ENCODE data around the gene SLAIN2. TPM values are rescaled to one million over a fixed set of nuclear protein-coding genes. Genes with fewer than 3 reads are reported as not detected.

SLAIN2 gene
- total and polyA plus RNA-seq, 8 donors = 60.1 to 87.0 (median 66.8) TPM

GRCh38 chr4:48350871-48351270 is 9.5 kb downstream of the SLAIN2 start:
- Histone ChIP-seq H3K4me3 (no peak overlapping the region), H3K4me1 (peaks cover 8 to 38% of the 10 kb centered on the region in 2 donors), H3K27ac (no peak overlapping the region), H3K36me3 (no peaks in the 10 kb centered on the region), H3K9me3 (peaks cover 0 to 3% of the 10 kb centered on the region in 2 donors), H3K27me3 (no peaks in the 10 kb centered on the region)
- no peak for DNase-seq
- ATAC-seq = peak; percentile 65
- intact Hi-C loops (cut with DNase I) = no loop called here
- no peak for TF ChIP-seq CTCF (IDR thresholded peaks at IDR 0.05)

GRCh38 chr4:48352793-48353192 is 11.5 kb downstream of the SLAIN2 start:
- Histone ChIP-seq H3K4me3 (no peak overlapping the region), H3K4me1 (peaks cover 8 to 33% of the 10 kb centered on the region in 2 donors), H3K27me3 (no peaks in the 10 kb centered on the region), H3K27ac (no peak overlapping the region), H3K9me3 (peaks cover 0 to 3% of the 10 kb centered on the region in 2 donors), H3K36me3 (no peaks in the 10 kb centered on the region)
- no peak for ATAC-seq
- intact Hi-C loops (cut with DNase I) = no loop called here
- TF ChIP-seq CTCF (IDR thresholded peaks at IDR 0.05) = no peak
- DNase-seq = no peak

- Histone ChIP-seq H3K4me1 (peaks cover 0 to 20% of the 10 kb centered on the region in 2 donors), H3K27me3 (no peaks in the 10 kb centered on the region), H3K27ac (no peak overlapping the region), H3K4me3 (no peak overlapping the region), H3K36me3 (no peaks in the 10 kb centered on the region), H3K9me3 (peaks cover 0 to 3% of the 10 kb centered on the region in 2 donors)
- TF ChIP-seq CTCF (IDR thresholded peaks at IDR 0.05) = no peak
- intact Hi-C loops (cut with DNase I) = no loop called here
- ATAC-seq (no peak), DNase-seq (no peak)
Measured at GRCh38 chr4:48356355-48356754, 15.0 kb downstream of the SLAIN2 start.

- Histone ChIP-seq H3K27ac (peak overlapping the region in 1 of 2 donors; percentile 17), H3K9me3 (no peaks in the 10 kb centered on the region), H3K27me3 (no peaks in the 10 kb centered on the region), H3K4me1 (peaks cover 0 to 15% of the 10 kb centered on the region in 2 donors), H3K4me3 (no peak overlapping the region), H3K36me3 (no peaks in the 10 kb centered on the region)
- DNase-seq (no peak), ATAC-seq (peak; percentile 66)
- intact Hi-C loops (cut with DNase I) = no loop called here
- no peak for TF ChIP-seq CTCF (IDR thresholded peaks at IDR 0.05)
Measured at GRCh38 chr4:48360285-48361011, 19.1 kb downstream of the SLAIN2 start.

- Histone ChIP-seq H3K9me3 (no peaks in the 10 kb centered on the region), H3K4me3 (no peak overlapping the region), H3K27me3 (no peaks in the 10 kb centered on the region), H3K36me3 (no peaks in the 10 kb centered on the region), H3K4me1 (peaks cover 0 to 9% of the 10 kb centered on the region in 2 donors), H3K27ac (no peak overlapping the region)
- DNase-seq = no peak
- no peak for ATAC-seq
- TF ChIP-seq CTCF (IDR thresholded peaks at IDR 0.05) = no peak
- intact Hi-C loops (cut with DNase I) = no loop called here
Measured at GRCh38 chr4:48361012-48361400, 19.7 kb downstream of the SLAIN2 start.

Measured in left lung (tissue), 10 donors.